Measurements from ENCODE around the gene NUDT21.

NUDT21 gene

DNA sequence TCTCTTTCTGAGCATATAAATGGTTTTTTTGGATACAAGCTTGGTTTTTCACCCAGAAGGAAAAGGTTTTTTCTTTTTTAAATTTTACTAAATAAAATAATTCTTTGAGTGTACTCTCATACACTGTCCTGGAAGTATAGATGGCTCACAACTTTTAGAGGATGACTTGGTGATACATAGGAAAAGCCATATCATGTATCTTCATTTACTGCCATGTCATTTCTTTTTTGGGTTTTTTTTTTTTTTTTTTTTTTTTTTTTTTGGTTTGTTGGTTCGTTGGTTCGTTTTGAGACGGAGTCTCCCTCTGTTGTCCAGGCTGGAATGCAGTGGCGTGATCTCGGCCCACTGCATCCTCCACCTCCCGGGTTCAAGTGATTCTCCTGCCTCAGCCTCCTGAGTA lies 12.0 kb upstream of the NUDT21 start:
- in situ Hi-C loops (cut with MboI; ENCODE audit: low sequenced_read_pairs): no loop called here

DNA sequence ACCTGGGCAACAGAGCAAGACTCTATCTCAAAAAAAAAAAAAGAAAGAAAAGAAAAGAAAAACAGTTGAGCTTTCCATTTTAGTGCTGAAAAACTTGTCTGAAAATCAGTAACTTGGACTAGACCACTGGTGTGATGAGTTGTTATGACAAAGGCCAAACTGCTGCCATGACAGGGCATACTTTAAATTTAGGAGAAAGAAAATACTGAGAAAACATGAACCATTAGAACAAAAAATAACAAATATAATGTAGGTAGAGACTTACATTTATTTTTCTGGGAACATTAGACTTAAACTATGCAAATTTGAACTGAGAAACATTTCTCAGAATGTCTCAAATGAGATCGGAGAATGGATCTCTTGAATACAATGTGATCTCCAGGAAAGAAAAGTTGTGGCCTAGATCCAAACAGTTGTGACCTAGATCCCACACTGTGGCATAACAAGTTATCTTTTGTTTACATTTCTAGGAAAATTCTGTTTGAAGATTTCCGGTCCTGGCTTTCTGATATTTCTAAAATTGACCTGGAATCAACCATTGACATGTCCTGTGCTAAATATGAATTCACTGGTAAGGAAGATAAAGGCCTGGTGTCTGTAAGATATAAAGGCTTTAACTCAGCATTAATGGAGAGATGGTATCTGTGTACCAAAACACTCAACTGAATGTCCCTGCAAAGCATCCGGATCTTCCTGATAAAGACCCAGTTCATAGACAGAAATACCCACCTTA lies 11.1 kb upstream of the NUDT21 start:
- in situ Hi-C loops (cut with MboI; ENCODE audit: low sequenced_read_pairs): no loop called here

DNA sequence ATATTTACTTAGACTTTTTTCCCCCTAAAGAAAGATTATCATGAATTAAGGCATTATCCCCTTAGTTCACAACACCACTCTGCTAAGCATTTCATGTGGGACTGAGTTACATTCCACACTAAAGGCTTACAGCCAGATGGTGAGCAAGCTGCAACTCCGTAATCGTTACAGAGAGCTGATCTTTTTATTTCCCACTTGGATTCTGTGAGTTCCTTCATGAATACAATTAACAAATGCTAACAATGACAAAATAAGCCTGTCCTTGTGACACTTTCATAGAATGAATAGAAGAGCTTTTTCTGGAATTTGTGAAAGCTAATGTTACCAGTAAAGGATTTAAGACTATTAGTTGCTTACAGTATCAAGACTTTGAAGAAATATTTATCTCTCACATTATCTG lies 9.0 kb upstream of the NUDT21 start:
- in situ Hi-C loops (cut with MboI; ENCODE audit: low sequenced_read_pairs): no loop called here

GRCh38 chr16:56457927-56458470 lies 6.9 kb upstream of the NUDT21 start:
- in situ Hi-C loops (cut with MboI; ENCODE audit: low sequenced_read_pairs): no loop called here

DNA sequence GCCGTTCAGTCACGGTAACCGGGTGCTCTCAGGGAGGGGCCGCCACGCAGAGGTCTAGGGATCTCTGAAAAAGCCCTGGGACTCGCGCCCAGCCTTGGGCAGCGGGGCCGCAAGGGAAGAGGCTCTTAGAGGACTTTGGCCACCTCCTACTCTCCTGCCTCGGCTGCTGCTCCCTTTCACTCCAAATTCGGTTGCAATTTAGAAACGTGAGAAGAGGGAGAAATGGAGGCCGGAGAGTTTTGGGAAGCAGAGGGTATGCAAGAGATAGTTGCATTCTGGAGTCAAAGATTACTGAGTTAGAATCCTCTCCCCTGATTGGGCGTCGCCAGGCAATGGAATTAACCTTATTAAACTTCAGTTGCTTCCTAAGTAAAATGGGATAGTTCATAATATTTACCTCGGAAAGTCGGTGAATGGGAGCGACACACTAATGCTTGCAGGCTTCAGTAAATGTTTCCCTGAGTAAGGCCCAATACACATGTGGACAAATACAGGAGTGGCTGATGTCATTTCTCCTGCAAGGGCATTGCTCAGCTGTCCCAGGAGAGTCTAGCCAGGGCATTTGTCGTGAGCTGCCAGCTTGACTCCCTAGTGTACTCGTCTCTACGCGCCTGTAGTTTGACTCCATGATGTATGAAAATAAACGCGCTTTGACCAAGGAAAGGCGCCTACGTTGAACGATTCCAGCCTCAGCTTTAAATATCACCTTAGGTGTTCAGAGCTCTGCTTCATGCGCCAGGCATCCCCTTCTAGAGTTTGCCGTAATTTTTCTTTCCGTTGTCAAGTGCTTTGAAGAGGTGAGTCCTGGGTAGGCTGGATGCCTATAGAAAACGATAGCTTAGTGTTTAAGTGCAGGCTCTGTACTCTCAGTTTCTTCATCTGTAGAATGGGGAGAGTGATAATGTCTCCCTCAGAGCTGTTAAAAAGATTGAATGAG lies 889 bp upstream of the NUDT21 start:
- in situ Hi-C loops (cut with MboI; ENCODE audit: low sequenced_read_pairs): no loop called here

GRCh38 chr16:56450275-56450985 lies 702 bp downstream of the NUDT21 start:
- in situ Hi-C loops (cut with MboI; ENCODE audit: low sequenced_read_pairs): no loop called here

- in situ Hi-C loops (cut with MboI; ENCODE audit: low sequenced_read_pairs): no loop called here
Measured at GRCh38 chr16:56448005-56448404, 3.1 kb downstream of the NUDT21 start.

GRCh38 chr16:56447286-56447685 lies 3.8 kb downstream of the NUDT21 start:
- in situ Hi-C loops (cut with MboI; ENCODE audit: low sequenced_read_pairs): no loop called here

DNA sequence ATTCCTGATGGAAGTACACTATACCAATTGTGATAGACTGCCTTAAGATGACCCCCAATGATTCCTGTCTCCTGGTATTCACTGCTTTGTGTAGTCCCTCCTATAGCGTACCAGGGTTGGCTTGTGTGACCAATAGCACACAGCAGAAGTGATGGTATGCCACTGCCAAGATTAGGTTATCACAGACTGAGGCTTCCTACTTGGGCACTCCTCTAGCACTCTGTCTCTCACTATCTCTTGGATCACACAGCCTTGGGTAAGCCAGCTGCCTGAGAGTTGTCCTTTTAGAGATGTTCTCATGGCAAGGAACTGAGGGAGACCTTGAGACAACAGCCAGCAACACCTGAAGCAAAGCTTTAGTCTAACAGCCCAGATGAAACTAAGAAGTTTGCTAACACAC lies 13.1 kb downstream of the NUDT21 start:
- in situ Hi-C loops (cut with MboI; ENCODE audit: low sequenced_read_pairs): no loop called here

- in situ Hi-C loops (cut with MboI; ENCODE audit: low sequenced_read_pairs): no loop called here
Measured at GRCh38 chr16:56436258-56436657, 14.9 kb downstream of the NUDT21 start.

- in situ Hi-C loops (cut with MboI; ENCODE audit: low sequenced_read_pairs): no loop called here
Measured at GRCh38 chr16:56428091-56428490, 23.0 kb downstream of the NUDT21 start.

DNA sequence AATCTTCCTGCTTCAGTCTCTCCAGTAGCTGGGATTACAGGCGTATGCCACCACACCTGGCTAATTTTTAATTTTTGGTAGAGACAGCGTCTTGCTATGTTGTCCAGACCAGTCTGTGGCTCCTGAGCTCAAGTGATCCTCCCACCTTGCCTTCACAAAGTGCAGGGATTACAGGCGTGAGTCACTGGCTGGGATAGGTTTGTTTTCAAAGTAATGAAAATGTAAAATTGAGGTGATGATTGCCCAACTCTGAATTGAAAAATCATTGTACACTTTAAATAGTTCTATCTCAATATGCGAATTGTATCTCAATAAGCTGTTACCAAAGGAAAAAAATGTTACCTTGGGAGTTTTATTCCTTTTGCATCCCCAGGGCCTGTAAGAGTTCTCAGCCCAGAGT lies 24.5 kb downstream of the NUDT21 start:
- in situ Hi-C loops (cut with MboI; ENCODE audit: low sequenced_read_pairs): no loop called here

GRCh38 chr16:56425439-56425832 lies 25.7 kb downstream of the NUDT21 start, which contains the start of gene AMFR:
Gene AMFR (minus strand): TSS chr16:56425545. CDS start chr16:56425327, 218 bp downstream.
- in situ Hi-C loops (cut with MboI; ENCODE audit: low sequenced_read_pairs): no loop called here

DNA sequence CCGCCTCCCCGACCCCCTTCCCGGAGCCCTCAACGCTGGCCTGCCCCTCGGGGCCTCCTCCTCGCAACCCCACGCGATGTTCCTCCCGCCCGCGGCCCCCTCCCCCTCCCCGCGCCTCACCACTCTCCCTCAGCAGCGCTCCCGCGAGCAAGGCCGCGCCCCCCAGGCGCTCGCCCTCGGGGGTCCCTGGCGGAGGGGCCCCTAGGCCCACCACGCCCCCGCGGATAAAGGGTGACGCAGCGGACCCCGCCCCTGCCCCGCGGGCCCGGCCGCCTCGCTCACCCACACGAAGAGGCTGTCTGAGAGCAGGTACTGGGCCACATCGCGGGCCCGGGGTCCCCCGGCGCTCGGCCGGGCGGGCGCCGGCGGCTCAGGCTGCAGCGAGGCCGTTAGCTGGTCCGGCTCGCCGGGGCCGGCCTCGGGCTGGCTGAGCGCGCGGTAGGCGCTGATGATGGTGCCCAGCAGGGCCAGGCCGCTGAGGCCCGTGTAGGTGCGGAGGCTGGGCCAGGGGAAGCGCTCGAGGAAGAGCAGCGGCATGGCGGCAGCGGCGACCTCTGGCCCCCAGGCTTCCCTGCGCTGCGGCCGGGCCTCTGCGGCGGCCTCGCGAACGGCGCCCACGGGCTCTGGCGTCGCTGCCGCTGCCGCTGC lies 26.2 kb downstream of the NUDT21 start:
- in situ Hi-C loops (cut with MboI; ENCODE audit: low sequenced_read_pairs): no loop called here

DNA sequence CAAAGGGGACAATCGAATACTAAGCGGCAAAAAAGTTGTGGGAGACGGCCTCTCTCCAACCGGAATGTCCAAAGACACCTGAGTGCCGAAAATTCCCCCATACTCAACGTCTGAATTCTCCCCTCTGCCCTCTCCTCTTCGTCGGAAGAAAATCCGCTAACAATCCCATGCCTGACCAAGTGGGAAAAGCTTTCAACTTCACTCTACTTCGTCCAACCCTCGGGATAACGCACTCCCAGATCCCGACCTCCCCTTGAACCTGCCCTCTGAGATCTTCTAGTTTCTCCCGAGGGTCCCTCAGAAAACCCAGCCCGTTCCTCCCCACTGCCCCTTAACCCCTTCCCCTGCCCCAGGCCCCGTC lies 26.7 kb downstream of the NUDT21 start:
- in situ Hi-C loops (cut with MboI; ENCODE audit: low sequenced_read_pairs): no loop called here

DNA sequence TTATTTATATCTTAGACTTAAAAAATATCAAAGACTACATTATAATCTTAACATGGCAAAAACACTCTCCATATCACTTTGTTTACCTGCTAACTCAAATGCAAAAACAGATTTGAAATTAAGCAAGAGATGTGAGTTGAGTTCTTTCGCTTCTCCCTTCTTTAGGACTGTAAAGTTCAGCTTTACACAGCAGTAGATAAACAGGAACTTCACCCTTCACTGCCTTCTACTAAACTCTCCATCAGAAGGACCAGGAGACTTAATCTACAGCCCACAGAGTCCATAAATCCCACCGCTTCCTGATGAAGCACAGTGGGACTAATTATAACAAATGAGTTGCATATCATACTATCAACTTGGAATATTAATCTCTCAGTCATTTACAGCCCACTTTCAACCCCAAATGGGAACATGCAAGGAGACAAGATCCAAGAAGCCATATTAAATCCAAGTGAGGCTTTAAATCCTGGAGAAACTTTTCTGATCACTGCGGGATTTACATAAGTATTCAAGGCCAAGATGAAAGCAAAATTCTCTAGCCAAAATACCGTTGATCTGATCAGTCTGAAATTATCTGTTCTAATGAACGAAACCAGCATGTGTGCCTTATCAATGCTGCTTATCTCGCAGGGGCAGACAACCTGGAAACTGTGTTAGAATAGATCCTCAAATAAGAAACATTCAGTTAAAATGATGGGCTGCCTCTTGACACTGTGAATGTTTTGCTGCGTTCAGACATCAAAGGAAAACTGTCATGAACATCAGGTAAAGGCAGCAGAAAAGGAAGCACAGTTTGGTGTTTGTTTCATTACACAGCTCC lies 27.3 kb downstream of the NUDT21 start:
- in situ Hi-C loops (cut with MboI; ENCODE audit: low sequenced_read_pairs): no loop called here

DNA sequence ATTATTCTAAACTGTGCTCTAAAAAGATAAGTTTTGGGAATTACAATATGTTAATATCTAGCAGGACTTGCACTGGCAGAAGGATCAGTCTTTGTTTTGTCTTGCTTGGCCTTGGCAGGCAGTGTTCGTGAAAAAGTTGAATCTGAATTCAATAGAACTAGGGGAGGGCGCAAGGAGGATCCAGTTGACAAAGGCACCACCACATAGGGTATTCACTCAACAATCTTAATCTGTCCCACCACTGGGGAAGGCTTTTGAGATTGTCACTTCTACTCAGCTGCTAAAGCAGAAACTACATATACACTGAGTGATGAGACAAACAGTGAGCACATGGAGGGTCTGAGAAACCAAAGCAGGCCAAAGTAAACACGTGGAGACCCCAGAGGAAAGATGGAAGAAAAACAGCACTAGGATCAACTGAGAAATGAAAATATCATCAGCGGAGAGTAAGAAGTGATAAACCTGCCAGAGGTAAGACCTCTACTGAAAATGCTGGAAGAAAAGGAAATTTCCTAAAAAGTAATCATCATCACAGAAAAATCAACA lies 28.2 kb downstream of the NUDT21 start:
- in situ Hi-C loops (cut with MboI; ENCODE audit: low sequenced_read_pairs): no loop called here

DNA sequence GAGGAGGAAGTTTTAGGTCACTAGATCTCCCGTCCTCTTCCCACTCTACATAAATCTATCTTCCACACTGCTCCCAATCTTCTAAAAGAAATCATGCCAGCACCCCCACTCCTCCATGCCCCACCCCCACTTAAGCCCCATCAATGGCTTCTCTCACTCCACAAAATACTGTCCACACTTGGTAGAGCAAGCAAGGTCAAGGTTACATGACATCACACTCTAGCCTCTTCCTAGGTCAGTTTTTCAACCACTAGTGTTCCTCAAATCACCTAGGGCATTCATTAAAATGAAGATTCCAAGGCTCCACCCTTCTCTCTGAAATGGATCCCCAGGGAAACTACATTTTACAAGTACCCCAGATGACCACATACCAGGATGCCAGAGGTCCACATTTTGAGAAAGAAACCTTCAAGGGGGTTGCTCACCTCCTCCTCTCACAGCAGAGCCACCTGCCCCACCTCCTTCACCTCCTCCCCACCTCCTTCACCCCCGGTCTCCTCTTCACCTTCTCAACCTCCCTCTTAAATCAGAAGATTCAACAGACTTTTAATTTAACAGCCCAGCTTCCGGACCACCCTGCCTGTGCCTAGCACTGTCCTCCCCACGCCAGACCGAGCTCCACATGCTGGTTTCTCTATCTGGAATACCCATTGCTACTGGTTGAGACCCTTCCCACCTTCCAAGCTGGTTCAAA lies 29.0 kb downstream of the NUDT21 start:
- in situ Hi-C loops (cut with MboI; ENCODE audit: low sequenced_read_pairs): no loop called here

DNA sequence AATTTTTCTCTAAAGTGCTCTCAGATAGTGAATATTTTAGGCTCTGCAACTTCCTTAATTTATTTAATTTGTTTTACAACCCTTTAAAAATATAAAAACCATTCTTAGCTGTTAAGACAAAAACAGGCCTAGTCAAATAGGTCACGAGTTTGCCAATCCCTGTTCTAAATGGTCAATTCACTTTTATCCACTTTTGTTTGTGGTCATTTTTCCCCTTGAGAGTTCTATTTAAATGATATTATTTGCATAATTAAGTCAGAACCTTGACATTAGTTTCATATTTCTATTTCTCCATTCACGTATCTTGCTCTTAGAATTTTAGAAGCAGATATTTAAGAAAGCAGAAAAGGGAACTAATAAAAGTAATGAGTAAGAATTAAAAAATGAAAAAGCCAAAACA lies 29.8 kb downstream of the NUDT21 start:
- in situ Hi-C loops (cut with MboI; ENCODE audit: low sequenced_read_pairs): no loop called here
